SK-N-SH treated with all-trans-retinoic acid at 6 μM for 48 hours (cell line): ENCODE measurements around the gene HSD17B8.

Experiments
- ATAC-seq: fragments of 200-7000 bp; cut with Tn5 transposase; 3 replicates; pipeline ENCODE4 v1.9.1; 2020; ENCODE audit warnings: mild to moderate bottlenecking, moderate library complexity
- ARNTL ChIP-seq: fragments of 450-650 bp; formaldehyde crosslinking; IDR thresholded peaks from 2 replicates; pipeline ENCODE4 v1.5.0; 2020; ENCODE audit warnings: low read depth, mild to moderate bottlenecking, moderate library complexity, borderline replicate concordance
- CSDC2 ChIP-seq: fragments of 250-450 bp; sonication (Bioruptor Pico); IDR thresholded peaks from 2 replicates; pipeline ENCODE4 v1.5.0; 2020; ENCODE audit warnings: mild to moderate bottlenecking, moderate library complexity
- CSRNP3 ChIP-seq: fragments of 250-450 bp; sonication (Bioruptor Pico); IDR thresholded peaks from 2 replicates; pipeline ENCODE4 v1.5.1; 2021; ENCODE audit warnings: mild to moderate bottlenecking, moderate library complexity
- GLIS3 ChIP-seq: fragments of 250-450 bp; sonication (Bioruptor Pico); IDR thresholded peaks from 2 replicates; pipeline ENCODE4 v1.5.0; 2020; ENCODE audit warnings: mild to moderate bottlenecking, moderate library complexity
- ISL1 ChIP-seq: fragments of 250-450 bp; sonication (Bioruptor Pico); IDR thresholded peaks from 2 replicates; pipeline ENCODE4 v2.1.2; 2022; ENCODE audit warnings: mild to moderate bottlenecking, moderate library complexity
- OSR1 ChIP-seq: fragments of 250-450 bp; sonication (Bioruptor Pico); IDR thresholded peaks from 2 replicates; pipeline ENCODE4 v1.8.0; 2022; ENCODE audit warnings: moderate library complexity, mild to moderate bottlenecking, inconsistent platforms
- PATZ1 ChIP-seq: fragments of 250-450 bp; sonication (Bioruptor Pico); IDR thresholded peaks from 2 replicates; pipeline ENCODE4 v1.8.0; 2020; ENCODE audit warnings: mild to moderate bottlenecking, moderate library complexity, borderline replicate concordance
- PPARA ChIP-seq: fragments of 250-450 bp; sonication (Bioruptor Pico); IDR thresholded peaks from 2 replicates; pipeline ENCODE4 v1.5.0; 2020; ENCODE audit warnings: mild to moderate bottlenecking, borderline replicate concordance
- RARB ChIP-seq: fragments of 250-450 bp; sonication (Bioruptor Pico); IDR thresholded peaks from 2 replicates; pipeline ENCODE4 v1.8.0; 2021; ENCODE audit warnings: mild to moderate bottlenecking, moderate library complexity
- SNAI2 ChIP-seq: fragments of 250-450 bp; sonication (Bioruptor Pico); IDR thresholded peaks from 2 replicates; pipeline ENCODE4 v1.5.0; 2020; ENCODE audit warnings: mild to moderate bottlenecking, moderate library complexity
- TCF4 ChIP-seq: fragments of 250-450 bp; sonication (Bioruptor Pico); IDR thresholded peaks from 2 replicates; pipeline ENCODE4 v1.8.0; 2021; ENCODE audit warnings: mild to moderate bottlenecking, moderate library complexity, borderline replicate concordance
- TOX ChIP-seq: fragments of 250-450 bp; sonication (Bioruptor Pico); IDR thresholded peaks from 2 replicates; pipeline ENCODE4 v1.8.0; 2021; ENCODE audit warnings: mild to moderate bottlenecking, moderate library complexity, borderline replicate concordance
- ZC3H10 ChIP-seq: fragments of 250-450 bp; sonication (Bioruptor Pico); IDR thresholded peaks from 2 replicates; pipeline ENCODE4 v1.5.1; 2021; ENCODE audit warnings: mild to moderate bottlenecking, moderate library complexity
- ZFP30 ChIP-seq: fragments of 450-650 bp; formaldehyde crosslinking; IDR thresholded peaks from 2 replicates; pipeline ENCODE4 v1.5.0; 2022; ENCODE audit warnings: mild to moderate bottlenecking, moderate library complexity
- ZNF565 ChIP-seq: fragments of 450-650 bp; formaldehyde crosslinking; conservative IDR thresholded peaks from 2 replicates; pipeline ENCODE4 v1.5.0; 2020; ENCODE audit warnings: low read depth, mild to moderate bottlenecking, moderate library complexity
- ZNF70 ChIP-seq: fragments of 450-650 bp; formaldehyde crosslinking; IDR thresholded peaks from 2 replicates; pipeline ENCODE4 v1.5.0; 2020; ENCODE audit warnings: mild to moderate bottlenecking, moderate library complexity
- TF ChIP-seq, protein P1 (sequence below): fragments of 250-450 bp; sonication (Bioruptor Pico); IDR thresholded peaks from 2 replicates; pipeline ENCODE4 v1.5.0; 2020; ENCODE audit warnings: mild to moderate bottlenecking, moderate library complexity
- TF ChIP-seq, protein P2 (sequence below): fragments of 250-450 bp; sonication (Bioruptor Pico); IDR thresholded peaks from 2 replicates; pipeline ENCODE4 v1.8.0; 2021; ENCODE audit warnings: low read depth, mild to moderate bottlenecking, moderate library complexity, borderline replicate concordance

HSD17B8 gene

GRCh38 chr6:33248643-33248931, 44.1 kb downstream of the HSD17B8 start:
- ATAC-seq, result peak; percentile 25
- no peak for TF ChIP-seq ARNTL (CRISPR knock-in tag)
- no peak for TF ChIP-seq ZFP30 (CRISPR knock-in tag)
- no peak for TF ChIP-seq TCF4
- no peak for TF ChIP-seq PATZ1 (CRISPR knock-in tag)
- TF ChIP-seq ZNF565 (CRISPR knock-in tag), result no peak
- TF ChIP-seq, protein P1, sequence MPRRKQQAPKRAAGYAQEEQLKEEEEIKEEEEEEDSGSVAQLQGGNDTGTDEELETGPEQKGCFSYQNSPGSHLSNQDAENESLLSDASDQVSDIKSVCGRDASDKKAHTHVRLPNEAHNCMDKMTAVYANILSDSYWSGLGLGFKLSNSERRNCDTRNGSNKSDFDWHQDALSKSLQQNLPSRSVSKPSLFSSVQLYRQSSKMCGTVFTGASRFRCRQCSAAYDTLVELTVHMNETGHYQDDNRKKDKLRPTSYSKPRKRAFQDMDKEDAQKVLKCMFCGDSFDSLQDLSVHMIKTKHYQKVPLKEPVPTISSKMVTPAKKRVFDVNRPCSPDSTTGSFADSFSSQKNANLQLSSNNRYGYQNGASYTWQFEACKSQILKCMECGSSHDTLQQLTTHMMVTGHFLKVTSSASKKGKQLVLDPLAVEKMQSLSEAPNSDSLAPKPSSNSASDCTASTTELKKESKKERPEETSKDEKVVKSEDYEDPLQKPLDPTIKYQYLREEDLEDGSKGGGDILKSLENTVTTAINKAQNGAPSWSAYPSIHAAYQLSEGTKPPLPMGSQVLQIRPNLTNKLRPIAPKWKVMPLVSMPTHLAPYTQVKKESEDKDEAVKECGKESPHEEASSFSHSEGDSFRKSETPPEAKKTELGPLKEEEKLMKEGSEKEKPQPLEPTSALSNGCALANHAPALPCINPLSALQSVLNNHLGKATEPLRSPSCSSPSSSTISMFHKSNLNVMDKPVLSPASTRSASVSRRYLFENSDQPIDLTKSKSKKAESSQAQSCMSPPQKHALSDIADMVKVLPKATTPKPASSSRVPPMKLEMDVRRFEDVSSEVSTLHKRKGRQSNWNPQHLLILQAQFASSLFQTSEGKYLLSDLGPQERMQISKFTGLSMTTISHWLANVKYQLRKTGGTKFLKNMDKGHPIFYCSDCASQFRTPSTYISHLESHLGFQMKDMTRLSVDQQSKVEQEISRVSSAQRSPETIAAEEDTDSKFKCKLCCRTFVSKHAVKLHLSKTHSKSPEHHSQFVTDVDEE (CRISPR knock-in tag), result no peak
- no peak for TF ChIP-seq ZC3H10 (CRISPR knock-in tag)

DNA sequence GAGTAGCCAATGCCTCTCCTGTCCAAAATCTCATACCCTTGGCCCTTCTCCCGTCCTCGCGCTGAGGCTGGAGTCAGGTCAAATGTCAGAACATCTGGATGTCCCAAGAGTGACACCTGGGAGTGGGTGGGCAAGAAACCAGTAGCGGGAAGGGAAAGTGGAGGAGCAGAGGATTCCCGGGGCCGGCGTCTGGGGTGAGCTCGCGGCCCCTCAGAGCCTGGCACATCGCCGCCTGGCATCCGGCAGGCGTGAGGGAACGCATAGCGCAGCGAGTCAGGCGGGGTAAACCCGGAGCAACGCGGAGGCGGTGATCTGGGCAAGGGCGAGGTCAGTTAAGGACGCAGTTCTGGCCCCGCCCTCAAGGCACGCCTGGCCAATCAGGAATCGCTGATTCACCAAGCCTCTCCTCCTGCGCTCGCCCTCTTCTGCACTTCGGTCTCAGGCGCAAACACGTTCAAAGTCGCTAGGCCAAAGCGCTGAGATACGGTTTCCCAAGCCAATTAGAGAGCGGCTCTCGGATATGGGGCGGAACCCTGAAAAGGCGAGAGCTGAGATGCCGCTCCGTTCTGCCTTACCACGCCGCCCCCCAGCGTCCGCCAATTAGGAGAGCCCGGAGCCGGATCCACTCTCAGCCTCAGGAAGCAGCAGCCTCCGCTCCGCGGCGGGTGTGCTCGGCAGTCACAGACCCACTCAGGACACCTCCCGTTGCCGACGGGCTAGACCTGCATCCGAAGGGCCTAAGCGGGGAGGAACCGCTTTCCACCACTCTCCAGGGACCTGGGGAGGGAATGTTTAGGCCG, 44.7 kb downstream of the HSD17B8 start:
- TF ChIP-seq, protein P1 (CRISPR knock-in tag), result 0 out of 2 replicates have a peak, but pooled peaks have one; percentile 12
- no peak for TF ChIP-seq CSDC2 (CRISPR knock-in tag)
- ATAC-seq, result peak; percentile 93

GRCh38 chr6:33249732-33250630, 45.5 kb downstream of the HSD17B8 start:
- TF ChIP-seq, protein P1 (CRISPR knock-in tag), result 0 out of 2 replicates have a peak, but pooled peaks have one; percentile 1
- TF ChIP-seq OSR1 (CRISPR knock-in tag), result no peak
- peak; percentile 1 for ATAC-seq

DNA sequence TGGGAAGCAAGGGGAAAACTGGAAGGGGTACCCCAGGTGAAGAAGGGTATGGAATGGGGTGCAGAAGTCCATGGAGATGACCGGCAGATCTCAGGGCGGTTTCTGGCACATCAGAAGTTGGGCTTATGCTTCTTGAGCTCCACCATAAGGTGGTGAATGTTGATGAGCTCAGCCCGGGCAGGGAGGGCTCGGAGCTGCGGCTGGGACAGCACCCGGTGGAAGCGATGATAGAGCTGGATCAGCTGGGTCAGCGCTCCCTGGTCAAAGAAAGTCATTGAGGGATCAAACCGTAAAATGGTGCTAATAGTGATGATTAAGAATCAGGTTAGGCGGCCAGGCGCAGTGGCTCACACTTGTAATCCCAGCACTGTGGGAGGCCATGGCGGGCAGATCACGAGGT, 46.3 kb downstream of the HSD17B8 start:
- ATAC-seq, result no peak
- TF ChIP-seq PATZ1 (CRISPR knock-in tag), result no peak
- TF ChIP-seq, protein P2, sequence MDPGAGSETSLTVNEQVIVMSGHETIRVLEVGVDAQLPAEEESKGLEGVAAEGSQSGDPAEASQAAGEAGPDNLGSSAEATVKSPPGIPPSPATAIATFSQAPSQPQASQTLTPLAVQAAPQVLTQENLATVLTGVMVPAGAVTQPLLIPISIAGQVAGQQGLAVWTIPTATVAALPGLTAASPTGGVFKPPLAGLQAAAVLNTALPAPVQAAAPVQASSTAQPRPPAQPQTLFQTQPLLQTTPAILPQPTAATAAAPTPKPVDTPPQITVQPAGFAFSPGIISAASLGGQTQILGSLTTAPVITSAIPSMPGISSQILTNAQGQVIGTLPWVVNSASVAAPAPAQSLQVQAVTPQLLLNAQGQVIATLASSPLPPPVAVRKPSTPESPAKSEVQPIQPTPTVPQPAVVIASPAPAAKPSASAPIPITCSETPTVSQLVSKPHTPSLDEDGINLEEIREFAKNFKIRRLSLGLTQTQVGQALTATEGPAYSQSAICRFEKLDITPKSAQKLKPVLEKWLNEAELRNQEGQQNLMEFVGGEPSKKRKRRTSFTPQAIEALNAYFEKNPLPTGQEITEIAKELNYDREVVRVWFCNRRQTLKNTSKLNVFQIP (CRISPR knock-in tag), result no peak
- no peak for TF ChIP-seq PPARA
- no peak for TF ChIP-seq CSRNP3 (CRISPR knock-in tag)
- no peak for TF ChIP-seq TOX (CRISPR knock-in tag)
- TF ChIP-seq RARB (CRISPR knock-in tag), result no peak
- no peak for TF ChIP-seq GLIS3 (CRISPR knock-in tag)
- TF ChIP-seq SNAI2 (CRISPR knock-in tag), result no peak
- no peak for TF ChIP-seq ZNF70 (CRISPR knock-in tag)
- no peak for TF ChIP-seq ISL1 (CRISPR knock-in tag)
